Activated CD4-positive, alpha-beta T cell treated with anti-CD3 and anti-CD28 coated beads, Interleukin-2, amount 50 U/mL, for 24 hours (primary cell): ENCODE data around the gene PABPC1L.

Experiments used
- DNase-seq, 2 donors: peaks; one replicate each; pipeline ENCODE4 v3.0.0-alpha.2; 2020; ENCODE audit warnings: low read depth in 1 of 2, low spot score in 1 of 2

The PABPC1L gene

GRCh38 chr20:44966030-44966961, 56.4 kb downstream of the PABPC1L start, which contains the start of gene STK4:
Gene STK4 (plus strand): TSS chr20:44966512. CDS start chr20:44966569, 57 bp downstream.
- DNase-seq = peak; percentile 94 to 95

- DNase-seq = peak in 1 of 2 donors; percentile 39
These were observed 57.4 kb downstream of the PABPC1L start for GRCh38 chr20:44967207-44967807.

GRCh38 chr20:44969300-44969894, 59.5 kb downstream of the PABPC1L start:
- DNase-seq = peak in 1 of 2 donors; percentile 26

- peak in 1 of 2 donors; percentile 18 for DNase-seq
These were observed 60.4 kb downstream of the PABPC1L start for GRCh38 chr20:44970243-44970757.

GRCh38 chr20:44973053-44973452, 63.2 kb downstream of the PABPC1L start:
- no peak for DNase-seq

GRCh38 chr20:44976698-44977097, 66.8 kb downstream of the PABPC1L start:
- DNase-seq = no peak

- DNase-seq = peak in 1 of 2 donors; percentile 65
These were observed 69.3 kb downstream of the PABPC1L start for GRCh38 chr20:44979090-44979621.

- no peak for DNase-seq
These were observed 72.0 kb downstream of the PABPC1L start for GRCh38 chr20:44981736-44982406.

GRCh38 chr20:44983093-44983674, 73.3 kb downstream of the PABPC1L start:
- no peak for DNase-seq

- no peak for DNase-seq
These were observed 78.8 kb downstream of the PABPC1L start for GRCh38 chr20:44988631-44989171.
